Bone marrow (tissue), 2 donors: Measurements from ENCODE around the gene IL32.
"Not testable (repeated sequence)": the region's sequence is repeated elsewhere in the genome, so short reads cannot be mapped to it uniquely, and the experiment has no call there.

Source experiments
- DNase-seq, 2 donors: peaks; one replicate each; lab custom pipeline; 2025; lab: John Stamatoyannopoulos, UW

The IL32 gene

GRCh38 chr16:3070608-3071111, 5.2 kb downstream of the IL32 start:
- no peak for DNase-seq

GRCh38 chr16:3071655-3072054, 6.2 kb downstream of the IL32 start:
- no peak for DNase-seq

- not testable (repeated sequence) for DNase-seq
These were observed 6.7 kb downstream of the IL32 start for GRCh38 chr16:3072148-3072547.

GRCh38 chr16:3072576-3073263, 7.3 kb downstream of the IL32 start:
- DNase-seq: not testable (repeated sequence)

- DNase-seq: no peak
These were observed 8.0 kb downstream of the IL32 start for GRCh38 chr16:3073448-3073847.

- peak in 1 of 2 donors; percentile 89 for DNase-seq
These were observed 9.6 kb downstream of the IL32 start for GRCh38 chr16:3074860-3075522.

GRCh38 chr16:3075523-3075915, 10.1 kb downstream of the IL32 start:
- DNase-seq: no peak

GRCh38 chr16:3075946-3076345, 10.5 kb downstream of the IL32 start:
- not testable (repeated sequence) for DNase-seq

GRCh38 chr16:3076577-3076976, 11.1 kb downstream of the IL32 start:
- DNase-seq: no peak

- no peak for DNase-seq
These were observed 14.6 kb downstream of the IL32 start for GRCh38 chr16:3080024-3080423.

GRCh38 chr16:3081957-3082356, 16.5 kb downstream of the IL32 start:
- not testable (repeated sequence) for DNase-seq

GRCh38 chr16:3083408-3083807, 18.0 kb downstream of the IL32 start:
- not testable (repeated sequence) for DNase-seq

GRCh38 chr16:3084491-3084890, 19.1 kb downstream of the IL32 start:
- DNase-seq: no peak

GRCh38 chr16:3084969-3085670, 19.7 kb downstream of the IL32 start:
- no peak for DNase-seq

GRCh38 chr16:3085868-3086595, 20.6 kb downstream of the IL32 start:
- DNase-seq: no peak

- DNase-seq: peak; percentile 27 to 68
These were observed 21.3 kb downstream of the IL32 start for GRCh38 chr16:3086596-3087242.

GRCh38 chr16:3087243-3088235, 22.1 kb downstream of the IL32 start:
- DNase-seq: no peak

GRCh38 chr16:3088450-3088849, 23.0 kb downstream of the IL32 start:
- no peak for DNase-seq

- no peak for DNase-seq
These were observed 23.7 kb downstream of the IL32 start for GRCh38 chr16:3088925-3089716.
